HepG2 (cell line): ENCODE data around the gene PPDPF. TPM values are rescaled to one million over a fixed set of nuclear protein-coding genes. Genes with fewer than 3 reads are reported as not detected.

ENCODE experiments used
- BATF2 ChIP-seq: sonication (generic); formaldehyde crosslinking; IDR thresholded peaks from 2 replicates; pipeline ENCODE4 v1.8.0; 2022; ENCODE audit warnings: mild to moderate bottlenecking, missing genetic modification reagents, moderate library complexity
- CCAR2 ChIP-seq: fragments of 200-400 bp; formaldehyde crosslinking; optimal IDR thresholded peaks from 2 replicates; pipeline ENCODE3; 2018; ENCODE audit warnings: low read depth, mild to moderate bottlenecking, low read length, moderate library complexity
- CCDC6 ChIP-seq: sonication (generic); formaldehyde crosslinking; IDR thresholded peaks from 2 replicates; pipeline ENCODE4 v1.8.1; 2022; ENCODE audit warnings: mild to moderate bottlenecking, missing genetic modification reagents, moderate library complexity
- CERS6 ChIP-seq: sonication (generic); formaldehyde crosslinking; IDR thresholded peaks from 2 replicates; pipeline ENCODE4 v1.5.0; 2020; ENCODE audit warnings: missing genetic modification reagents
- HIVEP1 ChIP-seq: sonication (generic); formaldehyde crosslinking; IDR thresholded peaks from 2 replicates; pipeline ENCODE4 v1.4.0; 2020; ENCODE audit warnings: mild to moderate bottlenecking, missing genetic modification reagents
- JARID2 ChIP-seq: sonication (generic); formaldehyde crosslinking; IDR thresholded peaks from 2 replicates; pipeline ENCODE4 v1.8.1; 2023; ENCODE audit warnings: missing genetic modification reagents, inconsistent platforms; ENCODE audit not compliant: insufficient replicate concordance
- PCBP2 ChIP-seq: fragments of 200-400 bp; formaldehyde crosslinking; optimal IDR thresholded peaks from 2 replicates; pipeline ENCODE3; 2018; ENCODE audit warnings: low read length, low read depth; ENCODE audit not compliant: poor library complexity, severe bottlenecking
- RBAK ChIP-seq: sonication (generic); formaldehyde crosslinking; IDR thresholded peaks from 2 replicates; pipeline ENCODE4 v1.5.1; 2020; ENCODE audit warnings: mild to moderate bottlenecking, missing genetic modification reagents
- RFX5 ChIP-seq: IDR thresholded peaks from 2 replicates; pipeline ENCODE4 v1.6.1; 2011; ENCODE audit warnings: low read depth, low read length, improper control_type of control experiment
- RNF219 ChIP-seq: sonication (generic); formaldehyde crosslinking; IDR thresholded peaks from 2 replicates; pipeline ENCODE4 v1.5.0; 2020; ENCODE audit warnings: mild to moderate bottlenecking, missing genetic modification reagents
- RXRA ChIP-seq: sonication (generic); formaldehyde crosslinking; IDR thresholded peaks from 2 replicates; pipeline ENCODE4 v1.5.1; 2020; ENCODE audit warnings: missing genetic modification reagents
- ZBTB34 ChIP-seq: sonication (generic); formaldehyde crosslinking; IDR thresholded peaks from 2 replicates; pipeline ENCODE4 v1.8.0; 2022; ENCODE audit warnings: mild to moderate bottlenecking, missing genetic modification reagents
- ZNF101 ChIP-seq: sonication (generic); formaldehyde crosslinking; IDR thresholded peaks from 2 replicates; pipeline ENCODE4 v1.4.0; 2020; ENCODE audit warnings: mild to moderate bottlenecking, low read depth, missing genetic modification reagents, borderline replicate concordance
- ZNF281 ChIP-seq: sonication (generic); formaldehyde crosslinking; IDR thresholded peaks from 2 replicates; pipeline ENCODE4 v1.4.0; 2020; ENCODE audit warnings: missing genetic modification reagents, borderline replicate concordance
- ZNF430 ChIP-seq: sonication (generic); formaldehyde crosslinking; IDR thresholded peaks from 2 replicates; pipeline ENCODE4 v1.9.0; 2021; ENCODE audit warnings: mild to moderate bottlenecking, missing genetic modification reagents
- ZNF530 ChIP-seq: sonication (generic); formaldehyde crosslinking; IDR thresholded peaks from 2 replicates; pipeline ENCODE4 v1.5.0; 2020; ENCODE audit warnings: low read depth, mild to moderate bottlenecking, missing genetic modification reagents
- ZNF800 ChIP-seq: sonication (generic); formaldehyde crosslinking; IDR thresholded peaks from 2 replicates; pipeline ENCODE4 v1.4.0; 2020; ENCODE audit warnings: missing genetic modification reagents
- polyA plus RNA-seq, 8 experiments: library from polyadenylated mRNA; depleted of rRNA in 3 of 8; stranded (reverse) in 7 of 8; unstranded in 1 of 8; fragments of >200 nt; fragmentation: Illumina TruSeq in 4 of 8; extraction: Trizol in 4 of 8; gene quantifications; 2 replicates each; pipeline versions ENCODE4 v1.2.1 to v1.2.3, GENCODE V29; 2011 to 2016; ENCODE audit warnings: low read depth in 4 of 8, missing spikeins in 1 of 8, mixed read lengths in 1 of 8; ENCODE audit not compliant: insufficient read depth in 1 of 8
- total RNA-seq, 5 experiments: library from RNA; depleted of rRNA; stranded (reverse); fragments of >200 nt; fragmentation: Illumina TruSeq; extraction: Trizol; gene quantifications; 2 replicates each; pipeline ENCODE4 v1.2.3, GENCODE V29; 2016; ENCODE audit warnings: low read depth in 1 of 5

PPDPF gene
- total and polyA plus RNA-seq, 2 of the 13 experiments (the other 11 are each of a cell fraction or from before 2014, with no cell fraction given), result 1.8 to 7.0 TPM

- TF ChIP-seq RNF219, result no peak
- no peak for TF ChIP-seq ZNF101 (CRISPR knock-in tag)
- peak; percentile 33; the same call in 1 of the 2 replicates for TF ChIP-seq ZNF281 (CRISPR knock-in tag)
- TF ChIP-seq BATF2 (CRISPR knock-in tag), result no peak
- no peak for TF ChIP-seq ZNF530 (CRISPR knock-in tag)
- peak; percentile 2; the same call in 1 of the 2 replicates for TF ChIP-seq RXRA (CRISPR knock-in tag)
- TF ChIP-seq CCAR2, result no peak
- TF ChIP-seq ZNF800 (CRISPR knock-in tag), result no peak
- no peak for TF ChIP-seq HIVEP1 (CRISPR knock-in tag)
- no peak; the same call in 1 of the 2 replicates for TF ChIP-seq RFX5
- TF ChIP-seq JARID2 (CRISPR knock-in tag), result no peak
- TF ChIP-seq CERS6 (CRISPR knock-in tag), result no peak
- TF ChIP-seq RBAK, result peak; percentile 98
- 0 out of 2 replicates have a peak, but pooled peaks have one; percentile 9 for TF ChIP-seq CCDC6 (CRISPR knock-in tag)
- TF ChIP-seq PCBP2, result no peak
- TF ChIP-seq ZNF430 (CRISPR knock-in tag), result no peak
- no peak for TF ChIP-seq ZBTB34 (CRISPR knock-in tag)
Observed at GRCh38 chr20:63538204-63539091, 17.9 kb downstream of the PPDPF start (continued).
